A673 (cell line): ENCODE results near the gene RHOG. TPM values are rescaled to one million over a fixed set of nuclear protein-coding genes. Genes with fewer than 3 reads are reported as not detected.
A peak's percentile ranks its signal among the peaks of the same experiment; 100 is the strongest.

ENCODE experiments used
- BruUV-seq: library from RNA; stranded (reverse); fragments of 400-500 nt; replicated peaks from 2 replicates; lab custom pipeline; 2021; lab: Mats Ljungman, UMichigan
- CTCF ChIA-PET: fragments of 300-600 bp; sonication (Branson Sonifier 250); formaldehyde crosslinking; loops from one replicate; lab custom pipeline; 2022; ENCODE audit warnings: antibody characterized with exemption; lab: Charles Lee
- POLR2A ChIA-PET: fragments of 300-600 bp; sonication (Branson Sonifier 250); formaldehyde crosslinking; loops from one replicate; lab custom pipeline; 2022; ENCODE audit warnings: antibody characterized with exemption; ENCODE audit not compliant: low non-redundant PET; lab: Charles Lee
- DNase-seq: peaks from one replicate; pipeline ENCODE4 v3.0.0-alpha.2; 2015; ENCODE audit warnings: low spot score
- H3K27ac ChIP-seq: fragments of 200-600 bp; sonication (generic); 2 replicates; pipeline ENCODE4 v1.5.1; 2016; ENCODE audit warnings: mixed run types, low read depth, mild to moderate bottlenecking, mixed read lengths, antibody characterized with exemption, low read length; ENCODE audit not compliant: poor library complexity, severe bottlenecking
- H3K27me3 ChIP-seq: fragments of 200-600 bp; sonication (generic); replicated peaks from 2 replicates; pipeline ENCODE4 v1.6.1; 2017; ENCODE audit warnings: mixed run types, low read depth, mild to moderate bottlenecking, mixed read lengths, antibody characterized with exemption, low read length; ENCODE audit not compliant: insufficient read depth, poor library complexity
- H3K36me3 ChIP-seq: fragments of 200-600 bp; sonication (generic); 2 replicates; pipeline ENCODE4 v1.6.1; 2016; ENCODE audit warnings: mixed run types, mild to moderate bottlenecking, mixed read lengths, antibody characterized with exemption, low read length; ENCODE audit not compliant: insufficient read depth, poor library complexity, severe bottlenecking
- H3K4me1 ChIP-seq: fragments of 200-600 bp; sonication (generic); 2 replicates; pipeline ENCODE4 v1.6.1; 2017; ENCODE audit warnings: mixed run types, mild to moderate bottlenecking, mixed read lengths, antibody characterized with exemption, low read length; ENCODE audit not compliant: insufficient read depth, poor library complexity, severe bottlenecking
- H3K4me3 ChIP-seq: fragments of 200-600 bp; sonication (generic); 2 replicates; pipeline ENCODE4 v1.5.1; 2016; ENCODE audit warnings: low read depth, mixed run types, mild to moderate bottlenecking, mixed read lengths, low read length; ENCODE audit not compliant: poor library complexity, severe bottlenecking
- H3K9me3 ChIP-seq: fragments of 200-600 bp; sonication (generic); 2 replicates; pipeline ENCODE4 v1.6.1; 2016; ENCODE audit warnings: mixed run types, low read depth, mild to moderate bottlenecking, mixed read lengths, antibody characterized with exemption, low read length; ENCODE audit not compliant: poor library complexity, severe bottlenecking
- EZH2 ChIP-seq: fragments of 200-600 bp; sonication (generic); IDR thresholded peaks from 2 replicates; pipeline ENCODE4 v1.6.1; 2017; ENCODE audit warnings: borderline replicate concordance, low read depth, mild to moderate bottlenecking, mixed read lengths, antibody characterized with exemption, low read length; ENCODE audit not compliant: poor library complexity, severe bottlenecking
- intact Hi-C: fragments of 100-400 bp; cut with micrococcal nuclease; formaldehyde crosslinking; loops from one replicate; pipeline ENCODE4 v1.10.0; 2022; ENCODE audit not compliant: unreplicated experiment
- total RNA-seq: library from RNA; stranded (reverse); gene quantifications from 2 replicates; pipeline ENCODE4 v1.2.3, GENCODE V29; 2021
- TF ChIP-seq, protein P1 (sequence below): fragments of 300-800, 200-600 bp; sonication (generic); conservative IDR thresholded peaks from 2 replicates; pipeline ENCODE4 v1.5.1; 2017; ENCODE audit warnings: low read depth, mild to moderate bottlenecking, antibody characterized with exemption, low read length, moderate library complexity, mixed read lengths

RHOG gene
- total RNA-seq, 1 experiment from 2014 or later: 33.9 TPM

DNA sequence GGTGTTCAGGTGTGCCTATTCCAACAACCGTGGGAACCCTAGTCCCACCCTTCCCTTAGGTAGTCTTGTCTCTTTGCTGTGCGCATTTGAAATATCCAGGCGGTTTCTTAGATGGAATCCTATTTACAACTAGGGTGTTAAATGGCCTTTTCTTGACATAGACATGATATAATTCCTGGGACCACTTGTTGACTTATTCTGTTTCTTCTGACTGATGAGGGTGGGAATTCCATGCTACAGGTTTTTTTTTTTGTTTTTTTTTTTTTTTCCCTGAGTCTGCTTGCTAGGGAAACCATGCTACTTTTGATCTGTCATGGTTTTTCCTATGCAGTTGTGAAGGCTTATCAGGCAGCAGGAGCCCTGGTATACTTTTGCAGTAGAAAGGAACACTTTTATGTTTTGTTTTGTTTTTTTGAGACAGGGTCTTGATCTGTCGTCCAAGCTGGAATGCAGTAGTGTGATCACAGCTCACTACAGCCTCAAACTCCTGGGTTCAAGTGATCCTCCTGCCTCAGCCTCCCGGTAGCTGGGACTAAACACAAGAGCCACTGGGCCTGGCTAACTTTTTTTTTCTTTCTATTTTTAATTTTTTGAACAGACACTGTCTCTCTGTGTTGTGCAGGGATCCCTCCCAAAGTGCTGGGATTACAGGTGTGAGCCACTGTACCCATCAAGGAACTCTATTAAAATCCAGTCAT, 16.2 kb upstream of the RHOG start:
- Histone ChIP-seq H3K27me3 (no peaks in the 10 kb centered on the region), H3K27ac (no peak overlapping the region), H3K4me3 (peak overlapping the region; percentile 97), H3K4me1 (peaks cover 20% of the 10 kb centered on the region), H3K36me3 (no peaks in the 10 kb centered on the region), H3K9me3 (no peaks in the 10 kb centered on the region)
- intact Hi-C loops: no loop called here
- TF ChIP-seq, protein P1, sequence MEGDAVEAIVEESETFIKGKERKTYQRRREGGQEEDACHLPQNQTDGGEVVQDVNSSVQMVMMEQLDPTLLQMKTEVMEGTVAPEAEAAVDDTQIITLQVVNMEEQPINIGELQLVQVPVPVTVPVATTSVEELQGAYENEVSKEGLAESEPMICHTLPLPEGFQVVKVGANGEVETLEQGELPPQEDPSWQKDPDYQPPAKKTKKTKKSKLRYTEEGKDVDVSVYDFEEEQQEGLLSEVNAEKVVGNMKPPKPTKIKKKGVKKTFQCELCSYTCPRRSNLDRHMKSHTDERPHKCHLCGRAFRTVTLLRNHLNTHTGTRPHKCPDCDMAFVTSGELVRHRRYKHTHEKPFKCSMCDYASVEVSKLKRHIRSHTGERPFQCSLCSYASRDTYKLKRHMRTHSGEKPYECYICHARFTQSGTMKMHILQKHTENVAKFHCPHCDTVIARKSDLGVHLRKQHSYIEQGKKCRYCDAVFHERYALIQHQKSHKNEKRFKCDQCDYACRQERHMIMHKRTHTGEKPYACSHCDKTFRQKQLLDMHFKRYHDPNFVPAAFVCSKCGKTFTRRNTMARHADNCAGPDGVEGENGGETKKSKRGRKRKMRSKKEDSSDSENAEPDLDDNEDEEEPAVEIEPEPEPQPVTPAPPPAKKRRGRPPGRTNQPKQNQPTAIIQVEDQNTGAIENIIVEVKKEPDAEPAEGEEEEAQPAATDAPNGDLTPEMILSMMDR: no peak
- TF ChIP-seq EZH2: no peak
- ChIA-PET POLR2A (interaction anchor here (0.6 kb wide), 1 partner anchor 38 kb away, joined by 3 read pairs; no protein-coding TSS in a partner anchor), CTCF (interaction anchor here (0.6 kb wide), 1 partner anchor 16 kb away, joined by 4 read pairs; no protein-coding TSS in a partner anchor)
- TSS peak; percentile 30 for BruUV-seq
- no peak for DNase-seq

DNA sequence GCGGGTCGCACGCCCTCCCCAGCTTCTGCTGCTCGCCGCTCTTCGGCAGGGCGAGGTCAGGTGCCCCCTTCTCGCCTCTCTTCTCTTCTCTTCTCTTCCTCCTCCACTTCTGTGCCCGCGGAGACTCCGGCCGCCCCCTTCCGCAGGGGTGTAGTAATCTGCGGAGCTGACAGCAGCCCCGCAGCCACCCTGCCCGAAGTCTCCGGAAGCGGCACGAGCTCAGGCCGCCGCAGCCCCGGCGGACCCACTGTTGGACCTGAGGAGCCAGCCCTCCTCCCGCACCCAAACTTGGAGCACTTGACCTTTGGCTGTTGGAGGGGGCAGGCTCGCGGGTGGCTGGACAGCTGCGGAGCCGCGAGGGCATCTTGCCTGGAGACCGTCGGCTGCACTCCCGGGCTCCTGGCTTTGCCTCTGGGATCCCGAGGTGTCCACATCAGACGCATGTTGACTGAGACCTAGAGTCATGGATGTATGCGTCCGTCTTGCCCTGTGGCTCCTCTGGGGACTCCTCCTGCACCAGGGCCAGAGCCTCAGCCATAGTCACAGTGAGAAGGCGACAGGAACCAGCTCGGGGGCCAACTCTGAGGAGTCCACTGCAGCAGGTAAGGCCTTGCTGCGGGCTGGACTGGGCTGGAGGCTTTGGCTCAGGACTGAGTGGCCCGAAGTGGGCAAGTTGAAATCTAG, 15.2 kb upstream of the RHOG start:
- no TSS peak for BruUV-seq
- Histone ChIP-seq H3K4me3 (peak overlapping the region; percentile 97), H3K4me1 (peaks cover 20% of the 10 kb centered on the region), H3K27me3 (no peaks in the 10 kb centered on the region), H3K27ac (peak overlapping the region; percentile 23), H3K36me3 (no peaks in the 10 kb centered on the region), H3K9me3 (no peaks in the 10 kb centered on the region)
- ChIA-PET CTCF (interaction anchor here (0.6 to 2.2 kb wide), 6 partner anchors 9 to 217 kb away, joined by 4 to 31 read pairs (median 10); partner anchors contain the start of gene RHOG), POLR2A (no interaction called here)
- TF ChIP-seq, protein P1: no peak
- TF ChIP-seq EZH2: no peak
- intact Hi-C loops: no loop called here
- DNase-seq: no peak

DNA sequence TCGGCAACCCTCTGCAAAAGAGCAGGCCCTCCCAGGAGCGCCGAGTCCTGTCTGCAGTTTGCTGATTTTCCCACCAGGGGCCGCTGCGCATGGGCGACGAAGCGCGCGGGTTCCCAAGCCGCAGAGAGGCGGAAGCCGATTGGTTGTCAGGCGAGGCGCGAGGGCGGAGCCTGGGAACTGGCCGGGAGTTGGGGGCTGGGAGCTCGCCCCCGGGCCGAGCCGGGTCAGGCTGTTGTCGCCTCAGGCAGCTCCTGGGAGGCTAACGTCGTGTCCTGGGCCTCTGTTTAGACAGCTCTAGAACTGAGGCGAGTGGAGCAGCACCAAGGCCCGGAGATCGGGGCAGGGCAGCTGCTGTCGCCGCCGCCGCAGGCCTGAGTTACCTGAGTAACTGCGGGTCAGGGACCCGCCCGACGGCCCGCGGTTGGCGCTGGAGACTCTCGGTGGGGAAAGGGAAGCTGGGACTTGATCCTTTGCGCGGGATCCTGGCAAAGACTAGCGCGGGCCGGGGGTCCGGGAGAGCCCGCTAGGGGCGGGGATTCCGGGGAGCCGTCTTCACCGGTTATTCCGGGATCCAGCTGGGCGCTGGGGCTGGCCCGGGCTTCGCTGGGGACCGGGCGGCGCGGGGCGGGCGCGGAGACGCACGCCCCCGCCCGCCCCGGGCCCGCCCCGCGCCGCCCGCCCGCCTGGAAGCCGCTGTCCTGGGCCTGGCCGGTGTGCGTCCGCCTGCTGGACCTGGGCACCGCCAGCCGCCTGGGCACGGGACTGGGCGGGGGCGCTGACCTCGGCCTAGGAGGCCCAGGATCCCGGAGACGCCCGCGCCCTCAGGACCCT, 14.4 kb upstream of the RHOG start, which contains the start of gene STIM1:
TSS of gene STIM1 (plus strand) at position 688 of the 831 bp plus-strand sequence. CDS start 607 bp downstream, outside the sequence.
- H3K9me3 ChIP-seq: no peaks in the 10 kb centered on the region
- ChIA-PET POLR2A (no interaction called here), CTCF (interaction anchor here (0.6 to 2.2 kb wide), 8 partner anchors 9 to 218 kb away, joined by 3 to 31 read pairs (median 5); partner anchors contain the start of gene RHOG)
- peaks cover 20% of the 10 kb centered on the region for H3K4me1 ChIP-seq
- peak within 1 kb of the TSS; percentile 97 for H3K4me3 ChIP-seq
- TF ChIP-seq, protein P1: peak; percentile 92
- TF ChIP-seq EZH2: no peak
- DNase-seq: peak; percentile 95
- no peaks in the 10 kb centered on the region for H3K36me3 ChIP-seq
- BruUV-seq: no TSS peak
- intact Hi-C loops: loop anchor here (1.0 kb wide), 1 partner anchor 217 kb away; no protein-coding TSS in a partner anchor
- peak within 1 kb of the TSS; percentile 66 for H3K27ac ChIP-seq
- no peaks in the 10 kb centered on the region for H3K27me3 ChIP-seq
